ENCODE data around the gene GLUL.

The GLUL gene

GRCh38 chr1:182408435-182409075 is 17.0 kb upstream of the GLUL start:
- no peak for DNase-seq (ENCODE audit: low read depth)
- no peak overlapping the region for H3K4me3 ChIP-seq (replicated peaks; ENCODE audit: low read depth, low read length)
- TF ChIP-seq CTCF (IDR thresholded peaks at IDR 0.05; ENCODE audit: low read length, missing control alignments), result no peak

GRCh38 chr1:182407724-182408123 is 16.1 kb upstream of the GLUL start:
- no peak overlapping the region for H3K4me3 ChIP-seq (replicated peaks; ENCODE audit: low read depth, low read length)
- no peak for TF ChIP-seq CTCF (IDR thresholded peaks at IDR 0.05; ENCODE audit: low read length, missing control alignments)
- DNase-seq (ENCODE audit: low read depth), result no peak

GRCh38 chr1:182406012-182406411 is 14.4 kb upstream of the GLUL start:
- no peak overlapping the region for H3K4me3 ChIP-seq (replicated peaks; ENCODE audit: low read depth, low read length)
- TF ChIP-seq CTCF (IDR thresholded peaks at IDR 0.05; ENCODE audit: low read length, missing control alignments), result no peak
- no peak for DNase-seq (ENCODE audit: low read depth)

- H3K4me3 ChIP-seq (replicated peaks; ENCODE audit: low read depth, low read length), result no peak overlapping the region
- no peak for TF ChIP-seq CTCF (IDR thresholded peaks at IDR 0.05; ENCODE audit: low read length, missing control alignments)
- DNase-seq (ENCODE audit: low read depth), result no peak
Observed at GRCh38 chr1:182405578-182405977, 14.0 kb upstream of the GLUL start.

GRCh38 chr1:182404781-182405180 is 13.2 kb upstream of the GLUL start:
- H3K4me3 ChIP-seq (replicated peaks; ENCODE audit: low read depth, low read length), result no peak overlapping the region
- TF ChIP-seq CTCF (IDR thresholded peaks at IDR 0.05; ENCODE audit: low read length, missing control alignments), result no peak
- DNase-seq (ENCODE audit: low read depth), result no peak

- no peak for TF ChIP-seq CTCF (IDR thresholded peaks at IDR 0.05; ENCODE audit: low read length, missing control alignments)
- no peak for DNase-seq (ENCODE audit: low read depth)
- H3K4me3 ChIP-seq (replicated peaks; ENCODE audit: low read depth, low read length), result no peak within 1 kb of the TSS
Observed at GRCh38 chr1:182400567-182400966, 9.0 kb upstream of the GLUL start, which contains the start of gene TEDDM1. Gene TEDDM1 (minus strand): TSS chr1:182400667. CDS start chr1:182400485, 182 bp downstream.

Data from fibroblast of pulmonary artery (primary cell).